HUES64 (cell line): ENCODE results near the gene MAPK10.

Experiments
- H3K27ac ChIP-seq: 2 replicates; pipeline ENCODE4 v1.7.0; 2013; ENCODE audit warnings: low read depth, low read length, inconsistent platforms
- H3K27me3 ChIP-seq: 2 replicates; pipeline ENCODE4 v1.6.1; 2013; ENCODE audit warnings: mild to moderate bottlenecking, low read length; ENCODE audit not compliant: insufficient read depth
- H3K36me3 ChIP-seq: 2 replicates; pipeline ENCODE4 v1.6.1; 2013; ENCODE audit warnings: mild to moderate bottlenecking, low read length; ENCODE audit not compliant: insufficient read depth
- H3K4me1 ChIP-seq: 2 replicates; pipeline ENCODE4 v1.6.1; 2013; ENCODE audit warnings: mild to moderate bottlenecking, low read length, moderate library complexity; ENCODE audit not compliant: insufficient read depth
- H3K4me3 ChIP-seq: 2 replicates; pipeline ENCODE4 v1.5.1; 2013; ENCODE audit warnings: mild to moderate bottlenecking, low read length, moderate library complexity
- H3K9ac ChIP-seq: 2 replicates; pipeline ENCODE4 v1.6.1; 2013; ENCODE audit warnings: mild to moderate bottlenecking, low read depth, low read length
- H3K9me3 ChIP-seq: 2 replicates; pipeline ENCODE4 v1.6.1; 2013; ENCODE audit warnings: low read depth, low read length; ENCODE audit not compliant: insufficient read depth
- WGBS: fragments of 150-250, 120-280 bp; methylation state at CpG from one replicate; pipeline ENCODE4 v1.1.7; 2013; ENCODE audit warnings: missing lambda C conversion rate; 5-methylcytosine and 5-hydroxymethylcytosine counted together

The MAPK10 gene

GRCh38 chr4:85956293-85956945 is 403.4 kb downstream of the MAPK10 start:
- H3K27me3 ChIP-seq, result no peaks in the 10 kb centered on the region
- no peaks in the 10 kb centered on the region for H3K9me3 ChIP-seq
- WGBS, result 89% methylated on average over 16 of the region's 17 CpGs
- peak overlapping the region; percentile 14; the same call in 1 of the 2 replicates for H3K27ac ChIP-seq
- H3K9ac ChIP-seq, result no peak overlapping the region
- peaks cover 31% of the 10 kb centered on the region for H3K4me1 ChIP-seq
- H3K36me3 ChIP-seq, result no peaks in the 10 kb centered on the region
- H3K4me3 ChIP-seq, result no peak overlapping the region

DNA sequence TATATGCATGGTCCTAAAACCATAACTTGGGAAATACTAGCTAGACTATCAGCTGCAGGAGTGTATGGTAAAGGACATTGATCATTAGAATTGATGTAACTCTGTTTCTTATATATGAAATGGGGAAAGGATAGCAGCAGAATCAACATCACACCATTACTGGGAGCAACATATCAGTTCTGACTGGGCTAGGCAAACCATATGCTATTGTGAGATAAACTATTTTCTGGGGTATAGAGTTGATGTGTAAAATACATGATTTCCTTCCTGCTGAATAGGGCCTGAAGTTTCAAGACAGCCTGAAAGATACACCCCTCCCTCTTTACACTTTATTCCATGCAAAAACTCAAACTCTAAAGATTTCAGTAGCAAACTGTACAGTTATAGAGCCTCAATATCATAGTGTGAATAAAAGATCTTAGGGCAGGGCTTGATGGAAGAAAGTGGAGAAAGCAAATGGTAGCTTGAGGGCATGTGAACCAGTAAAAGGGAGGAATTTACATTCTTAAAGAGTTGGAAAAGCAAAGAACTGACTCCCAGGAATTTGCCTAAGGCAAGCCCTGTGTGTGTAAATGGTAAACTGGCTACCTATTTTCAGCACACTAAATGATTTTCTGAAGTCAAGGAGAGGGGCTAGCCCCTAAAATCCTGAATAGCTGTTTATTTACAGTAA is 404.1 kb downstream of the MAPK10 start:
- no peaks in the 10 kb centered on the region for H3K36me3 ChIP-seq
- peak overlapping the region; percentile 14; the same call in 1 of the 2 replicates for H3K27ac ChIP-seq
- peaks cover 31% of the 10 kb centered on the region for H3K4me1 ChIP-seq
- H3K27me3 ChIP-seq, result no peaks in the 10 kb centered on the region
- H3K9ac ChIP-seq, result no peak overlapping the region
- H3K9me3 ChIP-seq, result no peaks in the 10 kb centered on the region
- H3K4me3 ChIP-seq, result no peak overlapping the region

- Histone ChIP-seq H3K4me3 (no peak overlapping the region), H3K27ac (peak overlapping the region; percentile 24; the same call in 1 of the 2 replicates), H3K9ac (no peak overlapping the region), H3K36me3 (no peaks in the 10 kb centered on the region), H3K4me1 (peaks cover 31% of the 10 kb centered on the region), H3K9me3 (no peaks in the 10 kb centered on the region), H3K27me3 (no peaks in the 10 kb centered on the region)
- WGBS, result 55% methylated on average over 3 of the region's 3 CpGs
These were observed 406.2 kb downstream of the MAPK10 start for GRCh38 chr4:85953651-85954018.

GRCh38 chr4:85952972-85953650 is 406.7 kb downstream of the MAPK10 start:
- no peak overlapping the region for H3K9ac ChIP-seq
- no peaks in the 10 kb centered on the region for H3K9me3 ChIP-seq
- H3K27ac ChIP-seq, result no peak overlapping the region
- 69% methylated on average over 3 of the region's 3 CpGs for WGBS
- H3K36me3 ChIP-seq, result no peaks in the 10 kb centered on the region
- no peak overlapping the region for H3K4me3 ChIP-seq
- H3K4me1 ChIP-seq, result peaks cover 31% of the 10 kb centered on the region
- H3K27me3 ChIP-seq, result no peaks in the 10 kb centered on the region

DNA sequence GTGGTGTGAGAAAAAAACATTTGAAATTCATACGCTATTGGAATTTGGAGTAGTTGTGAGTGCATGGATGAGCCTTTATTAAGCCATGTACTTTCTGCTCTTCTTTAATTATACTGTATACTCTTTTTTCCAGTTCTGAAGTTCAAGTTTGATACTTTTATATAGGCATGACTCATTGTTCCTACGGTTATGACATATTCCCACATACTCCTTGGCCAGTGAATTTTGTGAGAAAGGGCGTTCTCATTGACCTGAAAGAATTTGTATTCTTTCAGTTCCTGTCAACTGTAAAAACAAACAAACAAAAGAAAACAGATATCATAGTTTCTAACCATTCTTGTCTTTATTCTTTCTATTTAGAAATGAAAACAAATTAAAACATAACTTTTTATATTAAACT is 407.3 kb downstream of the MAPK10 start:
- Histone ChIP-seq H3K4me3 (no peak overlapping the region), H3K4me1 (peaks cover 31% of the 10 kb centered on the region), H3K27ac (no peak overlapping the region), H3K27me3 (no peaks in the 10 kb centered on the region), H3K9me3 (no peaks in the 10 kb centered on the region), H3K9ac (no peak overlapping the region), H3K36me3 (no peaks in the 10 kb centered on the region)
- WGBS, result 89% methylated on average over 3 of the region's 3 CpGs

GRCh38 chr4:85951099-85951498 is 408.8 kb downstream of the MAPK10 start:
- H3K9me3 ChIP-seq, result no peaks in the 10 kb centered on the region
- no peaks in the 10 kb centered on the region for H3K27me3 ChIP-seq
- H3K9ac ChIP-seq, result no peak overlapping the region
- 91% methylated on average over 3 of the region's 3 CpGs for WGBS
- no peak overlapping the region for H3K4me3 ChIP-seq
- H3K27ac ChIP-seq, result no peak overlapping the region
- H3K36me3 ChIP-seq, result no peaks in the 10 kb centered on the region
- H3K4me1 ChIP-seq, result peaks cover 27% of the 10 kb centered on the region

DNA sequence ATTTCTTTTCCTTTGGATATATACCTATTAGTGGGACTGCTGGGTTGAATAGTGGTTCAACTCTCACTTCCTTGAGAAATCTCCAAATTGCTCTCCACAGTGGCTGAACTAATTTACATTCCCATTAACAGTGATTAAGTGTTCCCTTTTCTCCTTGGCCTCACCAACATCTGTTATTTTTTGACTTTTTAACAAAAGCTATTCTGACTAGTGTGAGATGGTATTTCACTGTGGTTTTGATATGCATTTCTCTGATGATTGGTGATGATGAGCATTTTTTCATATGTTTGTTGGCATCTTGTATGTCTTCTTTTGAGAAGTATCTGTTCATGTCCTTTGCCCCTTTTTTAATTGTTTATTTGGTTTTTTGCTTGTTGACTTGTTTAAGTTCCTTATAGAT is 413.0 kb downstream of the MAPK10 start:
- Histone ChIP-seq H3K27me3 (no peaks in the 10 kb centered on the region), H3K4me3 (no peak overlapping the region), H3K9ac (no peak overlapping the region), H3K9me3 (no peaks in the 10 kb centered on the region), H3K27ac (no peak overlapping the region), H3K4me1 (no peaks in the 10 kb centered on the region), H3K36me3 (no peaks in the 10 kb centered on the region)

DNA sequence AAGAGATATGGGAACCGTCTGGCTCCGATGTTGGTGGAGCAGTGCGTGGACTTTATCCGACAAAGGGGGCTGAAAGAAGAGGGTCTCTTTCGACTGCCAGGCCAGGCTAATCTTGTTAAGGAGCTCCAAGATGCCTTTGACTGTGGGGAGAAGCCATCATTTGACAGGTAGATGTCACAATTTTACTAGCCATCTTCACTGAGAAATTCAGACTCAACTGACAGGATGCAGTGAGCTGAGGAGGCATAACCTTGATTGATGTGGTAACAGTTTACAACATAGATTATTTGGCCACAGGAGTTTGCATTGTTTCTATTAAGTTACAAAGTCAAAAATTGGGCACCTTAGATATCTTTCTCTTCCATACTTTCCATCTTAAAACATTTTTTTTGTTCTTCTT is 417.7 kb downstream of the MAPK10 start:
- Histone ChIP-seq H3K9ac (no peak overlapping the region), H3K4me1 (no peaks in the 10 kb centered on the region), H3K27ac (no peak overlapping the region), H3K4me3 (no peak overlapping the region), H3K9me3 (no peaks in the 10 kb centered on the region), H3K36me3 (no peaks in the 10 kb centered on the region), H3K27me3 (no peaks in the 10 kb centered on the region)
- WGBS, result 90% methylated on average over 5 of the region's 5 CpGs

DNA sequence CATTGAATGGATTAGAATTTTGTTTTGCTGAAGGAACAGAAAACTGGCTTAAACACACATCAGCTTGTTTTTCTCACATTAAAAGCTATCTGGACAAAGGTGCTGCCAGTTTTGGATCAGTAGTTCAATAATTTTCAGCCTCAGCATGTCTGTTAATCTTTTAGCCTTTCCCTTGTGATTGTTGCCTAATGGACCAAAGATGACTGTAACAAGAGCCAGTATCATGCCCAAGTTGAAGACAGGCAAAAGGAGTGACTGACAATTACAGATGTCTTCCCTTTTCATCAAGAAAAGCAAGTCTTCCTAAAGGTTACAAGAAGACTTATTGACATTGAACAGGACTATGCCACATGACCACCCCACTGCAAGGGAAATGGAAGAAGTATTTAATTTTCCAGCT is 419.7 kb downstream of the MAPK10 start:
- Histone ChIP-seq H3K36me3 (no peaks in the 10 kb centered on the region), H3K27ac (no peak overlapping the region), H3K4me1 (no peaks in the 10 kb centered on the region), H3K4me3 (no peak overlapping the region), H3K9me3 (no peaks in the 10 kb centered on the region), H3K9ac (no peak overlapping the region), H3K27me3 (no peaks in the 10 kb centered on the region)
